Right ventricle myocardium inferior (tissue), 1 donor: ENCODE measurements around the gene NSD1. TPM values are rescaled to one million over a fixed set of nuclear protein-coding genes. Genes with fewer than 3 reads are reported as not detected.

Experiments
- ATAC-seq: fragments of 200-7000 bp; cut with Tn5 transposase; one replicate; pipeline ENCODE4 v1.9.1; 2020; ENCODE audit warnings: mild to moderate bottlenecking, moderate library complexity
- DNase-seq: peaks from one replicate; pipeline ENCODE4 v3.0.0; 2021; ENCODE audit errors: missing footprints
- intact Hi-C: fragments of 100-400 bp; cut with DNase I; formaldehyde crosslinking; loops from one replicate; pipeline ENCODE4 v1.11.0; 2022
- long read RNA-seq: library from polyadenylated mRNA; unstranded; transcript quantifications from one replicate; pipeline ENCODE4 v2.0.0, GENCODE V29; 2021
- total RNA-seq: library from RNA; stranded (reverse); fragmentation: NEBNext Ultra II Directional; extraction: Animal tissue kit (Norgen Biotek cat#: 25700); gene quantifications from one replicate; pipeline ENCODE4 v1.2.1, GENCODE V29; 2021
- donor health status: DM: no; HTN: yes; CAD: no; lungs with severe emphysema.

NSD1 gene, protein sequence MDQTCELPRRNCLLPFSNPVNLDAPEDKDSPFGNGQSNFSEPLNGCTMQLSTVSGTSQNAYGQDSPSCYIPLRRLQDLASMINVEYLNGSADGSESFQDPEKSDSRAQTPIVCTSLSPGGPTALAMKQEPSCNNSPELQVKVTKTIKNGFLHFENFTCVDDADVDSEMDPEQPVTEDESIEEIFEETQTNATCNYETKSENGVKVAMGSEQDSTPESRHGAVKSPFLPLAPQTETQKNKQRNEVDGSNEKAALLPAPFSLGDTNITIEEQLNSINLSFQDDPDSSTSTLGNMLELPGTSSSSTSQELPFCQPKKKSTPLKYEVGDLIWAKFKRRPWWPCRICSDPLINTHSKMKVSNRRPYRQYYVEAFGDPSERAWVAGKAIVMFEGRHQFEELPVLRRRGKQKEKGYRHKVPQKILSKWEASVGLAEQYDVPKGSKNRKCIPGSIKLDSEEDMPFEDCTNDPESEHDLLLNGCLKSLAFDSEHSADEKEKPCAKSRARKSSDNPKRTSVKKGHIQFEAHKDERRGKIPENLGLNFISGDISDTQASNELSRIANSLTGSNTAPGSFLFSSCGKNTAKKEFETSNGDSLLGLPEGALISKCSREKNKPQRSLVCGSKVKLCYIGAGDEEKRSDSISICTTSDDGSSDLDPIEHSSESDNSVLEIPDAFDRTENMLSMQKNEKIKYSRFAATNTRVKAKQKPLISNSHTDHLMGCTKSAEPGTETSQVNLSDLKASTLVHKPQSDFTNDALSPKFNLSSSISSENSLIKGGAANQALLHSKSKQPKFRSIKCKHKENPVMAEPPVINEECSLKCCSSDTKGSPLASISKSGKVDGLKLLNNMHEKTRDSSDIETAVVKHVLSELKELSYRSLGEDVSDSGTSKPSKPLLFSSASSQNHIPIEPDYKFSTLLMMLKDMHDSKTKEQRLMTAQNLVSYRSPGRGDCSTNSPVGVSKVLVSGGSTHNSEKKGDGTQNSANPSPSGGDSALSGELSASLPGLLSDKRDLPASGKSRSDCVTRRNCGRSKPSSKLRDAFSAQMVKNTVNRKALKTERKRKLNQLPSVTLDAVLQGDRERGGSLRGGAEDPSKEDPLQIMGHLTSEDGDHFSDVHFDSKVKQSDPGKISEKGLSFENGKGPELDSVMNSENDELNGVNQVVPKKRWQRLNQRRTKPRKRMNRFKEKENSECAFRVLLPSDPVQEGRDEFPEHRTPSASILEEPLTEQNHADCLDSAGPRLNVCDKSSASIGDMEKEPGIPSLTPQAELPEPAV (N-terminal part only)
- total RNA-seq: 36.1 TPM
- long read RNA-seq, partial matches to known transcripts: 2 of 4 reads
- long read RNA-seq, other reads (novel, unspliced or antisense): 2 of 4 reads

DNA sequence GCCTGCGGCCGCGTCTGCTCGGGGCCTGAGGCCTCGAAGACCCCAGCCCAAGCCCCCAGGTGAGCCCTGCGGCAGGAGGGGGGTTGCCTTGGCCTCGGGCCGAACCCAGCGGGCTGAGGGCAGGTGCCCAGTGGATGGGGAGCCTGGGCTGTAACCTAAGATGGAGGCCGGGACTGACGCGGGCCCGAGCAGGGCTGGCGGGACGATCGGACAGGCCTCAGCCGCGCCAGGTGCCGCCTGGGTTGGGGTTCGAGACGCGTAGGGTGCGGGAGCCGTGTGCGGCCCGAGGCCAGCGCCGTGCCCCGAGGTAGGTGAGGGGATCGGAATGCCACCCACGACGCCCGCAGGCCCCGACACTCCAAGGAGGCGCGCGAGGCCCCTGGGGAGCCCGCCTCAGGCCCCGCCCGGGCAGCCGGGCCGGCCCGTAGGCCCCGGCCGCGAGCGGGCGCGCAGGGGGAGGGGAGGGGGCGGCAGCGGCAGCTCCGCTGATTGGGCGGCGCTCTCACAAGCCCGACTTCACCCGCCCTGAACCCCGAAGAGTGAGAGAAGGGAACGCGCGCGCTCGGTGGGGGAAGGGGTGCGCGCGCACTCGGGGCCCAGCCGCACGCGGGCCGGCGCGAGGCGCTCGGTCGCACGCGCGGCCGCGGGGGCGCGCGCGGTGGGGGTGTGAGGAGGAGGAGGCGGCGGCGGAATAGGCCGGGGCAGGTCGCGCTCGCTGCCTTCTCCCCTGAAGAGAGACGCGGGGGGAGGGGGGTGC, at the start of gene NSD1:
NSD1 (plus strand) TSS at position 678 of the 757 bp plus-strand sequence. CDS start 1,331 bp downstream, outside the sequence.
- ATAC-seq (peak; percentile 83), DNase-seq (peak; percentile 96)
- intact Hi-C loops: no loop called here

DNA sequence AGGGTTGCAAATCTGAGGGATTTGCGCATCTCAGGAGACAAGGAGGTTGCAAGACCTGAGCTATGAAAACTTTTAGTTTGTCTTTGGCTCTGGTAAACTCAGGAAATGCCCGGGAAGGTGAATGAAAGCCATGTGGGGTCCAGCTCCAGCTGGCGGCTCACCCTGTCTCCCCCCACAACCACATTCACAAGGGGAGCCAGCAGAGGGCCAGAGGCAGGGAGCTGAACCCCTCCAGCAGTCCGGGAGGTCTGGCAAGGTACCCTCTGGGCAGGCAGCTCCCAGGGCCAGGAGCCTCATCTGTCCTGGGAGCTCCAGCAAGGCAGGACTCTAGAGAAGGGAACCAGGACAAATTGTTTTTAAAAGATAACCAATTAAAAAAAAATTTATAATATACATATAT, 49.4 kb upstream of the NSD1 start:
- DNase-seq (no peak), ATAC-seq (no peak)
- intact Hi-C loops: no loop called here

DNA sequence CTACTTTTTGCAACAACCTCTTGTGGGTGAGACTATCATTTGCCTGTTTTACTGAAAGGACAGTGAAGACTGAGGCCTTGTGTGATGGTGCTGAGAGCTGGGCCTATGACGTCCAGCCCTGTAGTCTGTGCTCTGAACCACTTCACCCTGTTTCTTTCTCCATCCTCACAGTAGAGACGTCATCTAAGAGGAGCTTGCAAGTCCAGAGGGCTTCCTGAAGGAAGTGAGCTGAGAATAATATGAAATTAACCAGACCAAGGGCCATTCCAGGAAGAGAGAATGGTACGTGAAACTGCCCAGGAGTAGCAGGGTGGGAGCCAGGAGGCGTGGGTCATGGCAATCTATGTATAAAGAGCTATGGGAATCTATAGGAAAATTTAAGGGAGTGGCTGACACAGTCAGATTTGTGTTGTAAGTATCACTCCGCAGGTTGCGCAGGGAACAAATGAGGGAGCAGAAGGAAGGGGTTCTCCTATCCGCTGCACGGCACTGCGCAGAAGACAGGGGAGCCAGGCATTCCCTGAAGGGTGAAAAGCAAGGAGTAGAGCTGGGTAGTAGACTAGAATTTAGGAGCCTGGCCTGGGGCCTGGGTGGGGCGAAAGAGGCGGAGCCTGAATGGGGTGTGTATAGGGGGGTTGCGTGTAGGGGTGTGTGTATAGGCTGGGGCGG, 47.5 kb upstream of the NSD1 start:
- no peak for ATAC-seq

DNA sequence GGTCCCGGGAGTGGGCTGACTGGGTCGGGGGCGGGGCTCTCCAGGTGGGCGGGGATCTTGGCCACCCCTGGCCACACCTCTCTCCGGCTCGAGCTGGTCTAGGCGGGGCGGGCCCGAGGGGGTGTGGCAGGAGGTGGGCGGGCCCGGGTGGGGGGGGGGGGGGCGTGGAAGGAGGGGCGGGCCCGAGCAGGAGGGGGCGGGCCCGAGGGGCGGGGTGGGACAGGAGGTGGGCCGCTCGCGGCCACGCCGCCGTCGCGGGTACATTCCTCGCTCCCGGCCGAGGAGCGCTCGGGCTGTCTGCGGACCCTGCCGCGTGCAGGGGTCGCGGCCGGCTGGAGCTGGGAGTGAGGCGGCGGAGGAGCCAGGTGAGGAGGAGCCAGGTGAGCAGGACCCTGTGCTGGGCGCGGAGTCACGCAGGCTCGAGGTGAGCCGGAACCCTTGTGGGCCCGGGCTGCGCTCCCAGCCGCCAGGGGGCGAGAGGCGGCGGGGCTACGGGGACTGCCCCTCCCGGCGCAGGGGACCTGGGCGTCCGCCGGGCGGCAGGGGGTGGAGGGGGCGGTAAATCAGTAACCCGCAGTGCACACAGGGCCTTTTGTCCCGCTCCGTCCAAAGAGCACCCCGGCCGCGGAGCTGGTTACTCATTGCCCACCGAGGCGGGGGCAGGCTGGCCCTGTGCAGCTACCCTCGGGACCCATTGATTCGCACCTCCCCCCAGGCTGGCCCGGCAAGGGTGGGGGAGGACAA, 46.7 kb upstream of the NSD1 start, which contains the start of gene FGFR4:
FGFR4 (plus strand) TSS at position 262 of the 744 bp plus-strand sequence. CDS start 2,688 bp downstream, outside the sequence.
- peak; percentile 80 for DNase-seq
- intact Hi-C loops: no loop called here
- ATAC-seq: peak; percentile 64

More for the DNA sequence above, 47.5 kb upstream of the NSD1 start:
- DNase-seq: no peak
- intact Hi-C loops: no loop called here

DNA sequence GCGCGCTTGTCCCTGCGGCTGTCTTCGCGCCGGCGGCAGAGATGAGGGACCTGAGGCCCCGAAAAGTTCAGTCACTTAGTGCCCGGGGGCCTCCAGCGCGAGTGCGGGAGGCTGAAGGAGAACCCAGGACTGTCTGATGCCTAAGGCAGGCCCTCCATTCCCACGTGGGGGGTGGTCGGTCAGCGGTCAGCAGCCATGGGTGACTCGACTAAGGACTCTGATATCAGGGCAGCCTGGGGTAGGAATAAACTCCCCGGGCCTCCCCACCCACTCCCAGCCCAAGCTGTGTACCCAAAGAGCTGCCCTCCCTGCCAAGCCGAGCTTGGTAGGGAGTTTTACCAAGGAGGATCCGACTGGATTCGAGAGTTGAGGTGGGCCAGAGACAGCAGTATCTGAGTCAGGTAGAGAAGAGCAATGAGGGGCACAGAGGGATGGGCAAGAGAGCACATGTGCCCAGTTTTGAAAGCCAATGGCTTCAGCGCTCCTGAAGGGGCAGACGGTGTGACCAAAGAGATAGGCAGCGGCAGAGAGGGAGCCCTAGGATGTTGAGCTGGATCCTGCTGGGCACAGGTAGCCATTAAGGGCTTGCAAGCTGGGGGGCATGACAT, 46.1 kb upstream of the NSD1 start:
- DNase-seq: no peak
- no peak for ATAC-seq
- intact Hi-C loops: no loop called here

DNA sequence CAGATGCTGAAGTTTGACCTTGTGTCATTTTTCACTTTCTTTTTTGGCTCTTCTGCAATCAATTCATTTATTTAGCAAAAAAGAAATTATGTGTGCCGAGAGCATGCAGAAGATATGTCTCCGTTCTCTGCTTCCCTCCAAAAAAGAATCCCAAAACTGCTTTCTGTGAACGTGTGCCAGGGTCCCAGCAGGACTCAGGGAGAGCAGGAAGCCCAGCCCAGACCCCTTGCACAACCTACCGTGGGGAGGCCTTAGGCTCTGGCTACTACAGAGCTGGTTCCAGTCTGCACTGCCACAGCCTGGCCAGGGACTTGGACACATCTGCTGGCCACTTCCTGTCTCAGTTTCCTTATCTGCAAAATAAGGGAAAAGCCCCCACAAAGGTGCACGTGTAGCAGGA, 44.4 kb upstream of the NSD1 start:
- ATAC-seq (peak; percentile 77), DNase-seq (peak; percentile 79)
- intact Hi-C loops: no loop called here

DNA sequence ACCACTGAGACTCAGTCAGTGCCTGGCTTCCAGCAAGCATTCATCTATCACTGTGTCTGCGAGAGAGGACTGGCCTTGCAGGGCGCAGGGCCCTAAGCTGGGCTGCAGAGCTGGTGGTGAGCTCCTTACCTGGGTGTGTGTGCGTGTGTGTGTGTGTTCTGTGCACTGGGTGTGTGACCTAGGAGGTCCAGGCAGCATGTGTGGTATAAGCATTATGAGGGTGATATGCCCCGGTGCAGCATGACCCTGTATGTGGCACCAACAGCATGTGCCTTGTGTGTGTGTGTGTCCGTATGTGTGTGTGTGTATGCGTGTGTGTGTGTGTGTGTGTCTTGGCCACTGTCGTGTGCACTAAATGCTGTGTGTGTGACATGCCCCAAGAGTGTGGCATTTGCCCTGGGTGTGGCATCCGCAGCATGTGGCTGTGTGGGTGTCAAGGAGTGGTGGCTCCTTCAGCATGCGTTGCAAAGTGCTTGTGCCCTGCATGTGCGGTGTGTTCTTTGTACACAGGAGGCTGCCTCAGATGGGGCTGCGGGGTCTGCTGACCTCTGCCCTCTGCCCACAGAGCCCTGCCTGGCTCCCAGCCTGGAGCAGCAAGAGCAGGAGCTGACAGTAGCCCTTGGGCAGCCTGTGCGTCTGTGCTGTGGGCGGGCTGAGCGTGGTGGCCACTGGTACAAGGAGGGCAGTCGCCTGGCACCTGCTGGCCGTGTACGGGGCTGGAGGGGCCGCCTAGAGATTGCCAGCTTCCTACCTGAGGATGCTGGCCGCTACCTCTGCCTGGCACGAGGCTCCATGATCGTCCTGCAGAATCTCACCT, 43.5 kb upstream of the NSD1 start:
- intact Hi-C loops: no loop called here
- DNase-seq (no peak), ATAC-seq (no peak)

DNA sequence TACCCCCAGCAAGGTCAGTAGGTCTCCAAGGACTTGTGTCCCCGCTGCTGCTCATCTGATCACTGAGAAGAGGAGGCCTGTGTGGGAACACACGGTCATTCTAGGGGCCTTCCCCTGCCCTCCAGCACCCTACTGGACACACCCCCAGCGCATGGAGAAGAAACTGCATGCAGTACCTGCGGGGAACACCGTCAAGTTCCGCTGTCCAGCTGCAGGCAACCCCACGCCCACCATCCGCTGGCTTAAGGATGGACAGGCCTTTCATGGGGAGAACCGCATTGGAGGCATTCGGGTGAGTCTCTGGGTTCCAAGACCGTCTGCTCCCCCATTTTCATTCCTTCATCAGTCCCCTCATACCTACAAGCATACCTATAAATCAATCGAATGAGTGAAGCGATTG, 42.8 kb upstream of the NSD1 start:
- intact Hi-C loops: no loop called here
- DNase-seq (no peak), ATAC-seq (no peak)

DNA sequence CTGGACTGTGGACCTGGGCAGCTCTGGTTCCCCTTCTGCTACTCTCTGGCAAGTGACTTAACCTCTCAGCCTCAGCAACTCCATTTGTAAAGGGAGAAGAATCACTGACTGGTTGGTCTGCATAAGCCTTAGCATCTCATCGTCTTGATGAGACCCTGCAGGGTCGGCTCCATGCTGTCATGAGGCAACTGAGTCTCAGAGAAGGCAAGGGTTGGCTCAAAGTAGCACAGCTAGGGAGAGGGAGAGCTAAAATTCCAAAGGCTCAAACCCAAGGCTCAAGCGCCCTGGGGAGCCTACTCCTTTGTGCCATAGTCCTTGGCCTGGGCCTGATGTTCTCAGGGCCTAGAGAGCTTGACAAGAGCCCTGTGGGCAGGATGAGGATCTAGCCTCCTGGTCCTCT, 42.3 kb upstream of the NSD1 start:
- intact Hi-C loops: no loop called here
- DNase-seq (no peak), ATAC-seq (no peak)

DNA sequence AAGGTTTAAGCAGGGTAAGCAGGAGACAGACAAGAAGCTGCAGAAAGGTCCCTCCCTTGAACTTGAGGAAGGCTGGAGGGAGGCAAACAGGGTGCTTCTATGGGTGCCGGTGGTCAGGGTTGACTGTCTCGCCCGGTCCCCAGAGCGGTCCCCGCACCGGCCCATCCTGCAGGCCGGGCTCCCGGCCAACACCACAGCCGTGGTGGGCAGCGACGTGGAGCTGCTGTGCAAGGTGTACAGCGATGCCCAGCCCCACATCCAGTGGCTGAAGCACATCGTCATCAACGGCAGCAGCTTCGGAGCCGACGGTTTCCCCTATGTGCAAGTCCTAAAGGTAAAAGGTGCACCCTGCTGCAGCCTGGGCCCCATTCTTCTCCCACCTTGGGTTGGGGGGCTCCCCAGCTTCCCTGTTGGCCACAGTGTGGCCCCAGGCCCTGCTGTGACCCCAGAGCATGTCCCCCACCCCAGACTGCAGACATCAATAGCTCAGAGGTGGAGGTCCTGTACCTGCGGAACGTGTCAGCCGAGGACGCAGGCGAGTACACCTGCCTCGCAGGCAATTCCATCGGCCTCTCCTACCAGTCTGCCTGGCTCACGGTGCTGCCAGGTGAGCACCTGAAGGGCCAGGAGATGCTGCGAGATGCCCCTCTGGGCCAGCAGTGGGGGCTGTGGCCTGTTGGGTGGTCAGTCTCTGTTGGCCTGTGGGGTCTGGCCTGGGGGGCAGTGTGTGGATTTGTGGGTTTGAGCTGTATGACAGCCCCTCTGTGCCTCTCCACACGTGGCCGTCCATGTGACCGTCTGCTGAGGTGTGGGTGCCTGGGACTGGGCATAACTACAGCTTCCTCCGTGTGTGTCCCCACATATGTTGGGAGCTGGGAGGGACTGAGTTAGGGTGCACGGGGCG, 41.1 kb upstream of the NSD1 start:
- ATAC-seq (no peak), DNase-seq (no peak)
- intact Hi-C loops: no loop called here

DNA sequence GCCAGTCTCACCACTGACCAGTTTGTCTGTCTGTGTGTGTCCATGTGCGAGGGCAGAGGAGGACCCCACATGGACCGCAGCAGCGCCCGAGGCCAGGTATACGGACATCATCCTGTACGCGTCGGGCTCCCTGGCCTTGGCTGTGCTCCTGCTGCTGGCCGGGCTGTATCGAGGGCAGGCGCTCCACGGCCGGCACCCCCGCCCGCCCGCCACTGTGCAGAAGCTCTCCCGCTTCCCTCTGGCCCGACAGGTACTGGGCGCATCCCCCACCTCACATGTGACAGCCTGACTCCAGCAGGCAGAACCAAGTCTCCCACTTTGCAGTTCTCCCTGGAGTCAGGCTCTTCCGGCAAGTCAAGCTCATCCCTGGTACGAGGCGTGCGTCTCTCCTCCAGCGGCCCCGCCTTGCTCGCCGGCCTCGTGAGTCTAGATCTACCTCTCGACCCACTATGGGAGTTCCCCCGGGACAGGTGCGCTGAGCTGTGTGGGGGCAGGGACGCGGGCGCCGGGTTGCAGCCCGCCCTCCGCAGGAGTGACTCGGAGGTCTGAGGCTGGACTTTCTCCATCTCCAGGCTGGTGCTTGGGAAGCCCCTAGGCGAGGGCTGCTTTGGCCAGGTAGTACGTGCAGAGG, 40.4 kb upstream of the NSD1 start:
- intact Hi-C loops: no loop called here
- DNase-seq (peak; percentile 67), ATAC-seq (no peak)

DNA sequence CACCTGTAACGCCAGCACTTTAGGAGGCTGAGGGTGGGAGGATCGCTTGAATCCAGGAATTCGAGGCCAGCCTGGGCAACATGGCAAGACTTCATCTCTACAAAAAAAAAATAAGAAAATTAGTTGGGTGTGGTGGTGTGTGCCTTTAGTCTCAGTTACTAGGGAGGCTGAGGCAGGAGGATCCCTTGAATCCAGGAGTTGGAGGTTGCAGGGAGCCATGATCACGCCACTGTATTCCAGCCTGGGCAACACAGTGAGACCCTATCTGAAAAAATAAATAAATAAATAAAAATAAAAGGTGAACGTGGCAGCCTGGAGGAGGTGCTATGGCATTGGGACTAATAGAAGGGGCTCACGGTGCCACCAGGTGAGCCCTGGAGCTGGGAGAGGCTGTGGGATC, 39.8 kb upstream of the NSD1 start:
- intact Hi-C loops: no loop called here
- DNase-seq (no peak), ATAC-seq (no peak)

DNA sequence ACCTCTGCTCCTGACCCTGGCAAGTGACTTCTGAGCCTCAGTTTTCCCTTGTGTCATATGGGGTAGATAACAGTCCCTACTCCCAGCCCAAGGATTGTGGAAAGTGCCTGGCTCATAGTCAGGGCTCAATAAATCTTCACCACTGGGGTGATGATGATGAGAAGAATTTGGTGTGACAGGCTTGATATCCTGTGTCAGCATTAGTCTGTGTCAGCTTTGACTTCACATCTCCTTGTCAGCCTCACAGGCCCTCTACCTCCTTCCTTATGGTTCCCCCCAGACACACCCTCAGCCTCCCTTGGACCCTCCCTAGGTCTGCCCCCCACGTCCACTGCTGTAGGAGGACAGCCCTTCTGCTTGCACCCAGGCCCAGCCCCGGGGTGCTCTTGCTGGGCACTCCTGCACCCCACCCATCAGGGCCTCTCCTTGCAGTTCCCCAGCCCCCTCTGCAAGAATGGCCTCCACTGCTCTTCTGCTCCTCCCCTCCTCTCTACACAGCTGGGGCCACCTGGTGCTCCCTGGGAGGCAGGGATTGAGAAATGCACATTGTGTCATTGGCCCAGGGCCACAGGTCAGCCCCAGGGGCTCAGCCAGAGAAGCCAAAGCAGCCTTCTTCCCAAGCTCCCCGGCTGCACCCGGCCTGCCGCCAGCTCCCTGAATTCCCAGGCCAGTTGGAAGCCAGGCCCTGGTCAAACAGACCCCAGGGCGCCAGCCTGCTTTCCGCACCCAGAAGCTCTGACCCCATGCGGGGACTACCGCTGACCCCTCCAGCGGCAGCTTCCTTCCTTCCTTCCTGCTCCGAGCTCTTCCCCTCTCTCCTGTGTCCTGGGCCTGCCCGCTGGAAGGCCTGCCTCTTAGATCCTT, 39.1 kb upstream of the NSD1 start:
- peak; percentile 91 for DNase-seq
- ATAC-seq: peak; percentile 85
- intact Hi-C loops: no loop called here
